Measurements from ENCODE around the gene TNNT3. TPM values are rescaled to one million over a fixed set of nuclear protein-coding genes. Genes with fewer than 3 reads are reported as not detected.

The TNNT3 gene
- total RNA-seq, 1 experiment from 2014 or later, result 0.71 TPM

GRCh38 chr11:1879941-1880720, 39.4 kb upstream of the TNNT3 start:
- Histone ChIP-seq H3K4me1 (ENCODE audit: control insufficient read depth in 1 of 2, insufficient read depth in 2 of 2, low read length in 2 of 2) (peaks cover 0 to 4% of the 10 kb centered on the region in 2 experiments; a peak in 1 of 4 replicates), H3K79me2 (ENCODE audit: insufficient read depth, low read length) (no peaks in the 10 kb centered on the region), H3K27me3 (ENCODE audit: insufficient read depth, low read length) (0 out of 2 replicates have a peak, but pooled peaks cover 2% of the 10 kb centered on the region), H4K20me1 (ENCODE audit: insufficient read depth) (no peaks in the 10 kb centered on the region), H3K9me2 (ENCODE audit: insufficient read depth) (no peaks in the 10 kb centered on the region), H3K9me3 (ENCODE audit: control insufficient read depth in 1 of 2, insufficient read depth in 1 of 2, low read depth in 1 of 2, low read length in 2 of 2) (no peaks in the 10 kb centered on the region), H3K9ac (ENCODE audit: low read length) (no peak overlapping the region), H3K4me3 (replicated peaks in 1 of 2; ENCODE audit: low read depth in 1 of 2, low read length in 2 of 2) (no peak overlapping the region), H3K27ac (ENCODE audit: low read depth, low read length) (no peak overlapping the region), H2AFZ (ENCODE audit: low read depth, low read length, poor library complexity, severe bottlenecking) (no peak overlapping the region), H3K4me2 (ENCODE audit: low read length) (no peak overlapping the region), H3K36me3 (ENCODE audit: control insufficient read depth in 1 of 2, insufficient read depth in 2 of 2, low read length in 2 of 2) (no peaks in the 10 kb centered on the region)
- TF ChIP-seq TCF7L2 (IDR thresholded peaks at IDR 0.05; ENCODE audit: borderline replicate concordance, extremely low read depth, insufficient read depth, insufficient read length) (no peak), EZH2phosphoT487 (IDR thresholded peaks at IDR 0.05; ENCODE audit: borderline replicate concordance) (no peak), ELF1 (IDR thresholded peaks at IDR 0.05; ENCODE audit: borderline replicate concordance, low read depth) (no peak), POLR2AphosphoS5 (IDR thresholded peaks at IDR 0.05; ENCODE audit: low read depth, low read length) (no peak), CEBPB (IDR thresholded peaks at IDR 0.05; ENCODE audit: low read depth) (no peak)
- TF ChIP-seq, protein P1, sequence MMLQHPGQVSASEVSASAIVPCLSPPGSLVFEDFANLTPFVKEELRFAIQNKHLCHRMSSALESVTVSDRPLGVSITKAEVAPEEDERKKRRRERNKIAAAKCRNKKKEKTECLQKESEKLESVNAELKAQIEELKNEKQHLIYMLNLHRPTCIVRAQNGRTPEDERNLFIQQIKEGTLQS (IDR thresholded peaks at IDR 0.05), result no peak
- TF ChIP-seq, protein P2, sequence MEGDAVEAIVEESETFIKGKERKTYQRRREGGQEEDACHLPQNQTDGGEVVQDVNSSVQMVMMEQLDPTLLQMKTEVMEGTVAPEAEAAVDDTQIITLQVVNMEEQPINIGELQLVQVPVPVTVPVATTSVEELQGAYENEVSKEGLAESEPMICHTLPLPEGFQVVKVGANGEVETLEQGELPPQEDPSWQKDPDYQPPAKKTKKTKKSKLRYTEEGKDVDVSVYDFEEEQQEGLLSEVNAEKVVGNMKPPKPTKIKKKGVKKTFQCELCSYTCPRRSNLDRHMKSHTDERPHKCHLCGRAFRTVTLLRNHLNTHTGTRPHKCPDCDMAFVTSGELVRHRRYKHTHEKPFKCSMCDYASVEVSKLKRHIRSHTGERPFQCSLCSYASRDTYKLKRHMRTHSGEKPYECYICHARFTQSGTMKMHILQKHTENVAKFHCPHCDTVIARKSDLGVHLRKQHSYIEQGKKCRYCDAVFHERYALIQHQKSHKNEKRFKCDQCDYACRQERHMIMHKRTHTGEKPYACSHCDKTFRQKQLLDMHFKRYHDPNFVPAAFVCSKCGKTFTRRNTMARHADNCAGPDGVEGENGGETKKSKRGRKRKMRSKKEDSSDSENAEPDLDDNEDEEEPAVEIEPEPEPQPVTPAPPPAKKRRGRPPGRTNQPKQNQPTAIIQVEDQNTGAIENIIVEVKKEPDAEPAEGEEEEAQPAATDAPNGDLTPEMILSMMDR (IDR thresholded peaks at IDR 0.05 in 2 of 3, conservative IDR thresholded peaks at IDR 0.05 in 1 of 3; ENCODE audit: borderline replicate concordance in 1 of 3, insufficient read depth in 1 of 3, low read depth in 2 of 3, low read length in 2 of 3), result no peak
- ChIA-PET POLR2A (no interaction called here), RAD21 (ENCODE audit: low non-redundant PET in 1 of 2, low total read pairs in 2 of 2, uncharacterized antibody in 2 of 2, unreplicated experiment in 2 of 2) (no interaction called here), CTCF (no interaction called here)
- intact Hi-C loops (cut with micrococcal nuclease), result loop anchor here (5.0 kb wide), 2 partner anchors 37 to 228 kb away; partner anchors contain the start of gene TNNT3
- DNase-seq (ENCODE audit: low read depth, low spot score) (no peak), ATAC-seq (no peak)
- BruUV-seq (replicated peaks), result no TSS peak
